Measurements from ENCODE around the gene PRKD1. TPM values are rescaled to one million over a fixed set of nuclear protein-coding genes. Genes with fewer than 3 reads are reported as not detected.

Gene PRKD1
- total RNA-seq, 1 donor from 2014 or later = 6.7 TPM

- no peak for TF ChIP-seq CTCF (IDR thresholded peaks at IDR 0.05)
- no peak overlapping the region for H3K27ac Mint-ChIP-seq
- no peaks in the 10 kb centered on the region for H3K9me3 Mint-ChIP-seq
- no peaks in the 10 kb centered on the region for H3K27me3 Mint-ChIP-seq
- H3K4me3 Mint-ChIP-seq = no peak overlapping the region
- CTCF ChIA-PET = no interaction called here
- POLR2A ChIA-PET = interaction anchor here (0.7 kb wide), 1 partner anchor 8 kb away, joined by 3 read pairs; no protein-coding TSS in a partner anchor
- H3K4me1 Mint-ChIP-seq = peaks cover 5% of the 10 kb centered on the region
- no peak for ATAC-seq (ENCODE audit: low read depth)
- H3K36me3 Mint-ChIP-seq (ENCODE audit: low read depth) = no peaks in the 10 kb centered on the region
- no peak for DNase-seq
- intact Hi-C loops (cut with micrococcal nuclease) = no loop called here
These were observed 22.1 kb downstream of the PRKD1 start for GRCh38 chr14:29905543-29905942.

- Mint-ChIP-seq H3K27ac (no peak overlapping the region), H3K9me3 (no peaks in the 10 kb centered on the region), H3K4me1 (peaks cover 13% of the 10 kb centered on the region), H3K27me3 (no peaks in the 10 kb centered on the region), H3K4me3 (no peak overlapping the region), H3K36me3 (ENCODE audit: low read depth) (no peaks in the 10 kb centered on the region)
- ATAC-seq (ENCODE audit: low read depth) = no peak
- ChIA-PET CTCF (no interaction called here), POLR2A (no interaction called here)
- TF ChIP-seq CTCF (IDR thresholded peaks at IDR 0.05) = no peak
- DNase-seq = no peak
- intact Hi-C loops (cut with micrococcal nuclease) = no loop called here
These were observed 26.9 kb downstream of the PRKD1 start for GRCh38 chr14:29900609-29901350.

- TF ChIP-seq CTCF (IDR thresholded peaks at IDR 0.05) = no peak
- ChIA-PET POLR2A (no interaction called here), CTCF (no interaction called here)
- H3K9me3 Mint-ChIP-seq = no peaks in the 10 kb centered on the region
- intact Hi-C loops (cut with micrococcal nuclease) = no loop called here
- ATAC-seq (ENCODE audit: low read depth) (no peak), DNase-seq (no peak)
- H3K4me3 Mint-ChIP-seq = no peak overlapping the region
- no peak overlapping the region for H3K27ac Mint-ChIP-seq
- peaks cover 13% of the 10 kb centered on the region for H3K4me1 Mint-ChIP-seq
- H3K36me3 Mint-ChIP-seq (ENCODE audit: low read depth) = no peaks in the 10 kb centered on the region
- no peaks in the 10 kb centered on the region for H3K27me3 Mint-ChIP-seq
These were observed 29.2 kb downstream of the PRKD1 start for GRCh38 chr14:29898470-29898869.

GRCh38 chr14:29897181-29897580 lies 30.5 kb downstream of the PRKD1 start:
- no peaks in the 10 kb centered on the region for H3K27me3 Mint-ChIP-seq
- ChIA-PET CTCF (no interaction called here), POLR2A (no interaction called here)
- no peak overlapping the region for H3K4me3 Mint-ChIP-seq
- H3K9me3 Mint-ChIP-seq = no peaks in the 10 kb centered on the region
- no peaks in the 10 kb centered on the region for H3K36me3 Mint-ChIP-seq (ENCODE audit: low read depth)
- ATAC-seq (ENCODE audit: low read depth) = no peak
- no peak for TF ChIP-seq CTCF (IDR thresholded peaks at IDR 0.05)
- H3K27ac Mint-ChIP-seq = no peak overlapping the region
- no peak for DNase-seq
- intact Hi-C loops (cut with micrococcal nuclease) = no loop called here
- peaks cover 13% of the 10 kb centered on the region for H3K4me1 Mint-ChIP-seq

GRCh38 chr14:29896354-29896821 lies 31.3 kb downstream of the PRKD1 start:
- CTCF ChIA-PET = no interaction called here
- H3K4me3 Mint-ChIP-seq = no peak overlapping the region
- intact Hi-C loops (cut with micrococcal nuclease) = no loop called here
- no peak overlapping the region for H3K27ac Mint-ChIP-seq
- POLR2A ChIA-PET = no interaction called here
- no peak for TF ChIP-seq CTCF (IDR thresholded peaks at IDR 0.05)
- peaks cover 13% of the 10 kb centered on the region for H3K4me1 Mint-ChIP-seq
- no peaks in the 10 kb centered on the region for H3K27me3 Mint-ChIP-seq
- no peak for ATAC-seq (ENCODE audit: low read depth)
- DNase-seq = no peak
- no peaks in the 10 kb centered on the region for H3K9me3 Mint-ChIP-seq
- H3K36me3 Mint-ChIP-seq (ENCODE audit: low read depth) = no peaks in the 10 kb centered on the region

Data from activated B cell treated with CpG ODN at 0.5 μM for 24 hours (primary cell).